GM03348 (cell line): ENCODE measurements around the gene DYNC1I1.
A peak's percentile ranks its signal among the peaks of the same experiment; 100 is the strongest.

Experiments used
- DNase-seq: peaks from one replicate; pipeline ENCODE4 v3.0.0; 2012; ENCODE audit warnings: low spot score

DYNC1I1 gene

GRCh38 chr7:96026010-96026409 is 253.7 kb downstream of the DYNC1I1 start:
- DNase-seq: peak; percentile 23

- peak; percentile 25 for DNase-seq
Measured at GRCh38 chr7:96026611-96027010, 254.3 kb downstream of the DYNC1I1 start.

GRCh38 chr7:96028729-96029128 is 256.4 kb downstream of the DYNC1I1 start:
- DNase-seq: no peak

GRCh38 chr7:96033009-96033598 is 260.8 kb downstream of the DYNC1I1 start:
- no peak for DNase-seq

GRCh38 chr7:96034940-96035727 is 262.8 kb downstream of the DYNC1I1 start:
- no peak for DNase-seq

GRCh38 chr7:96040250-96040772 is 268.0 kb downstream of the DYNC1I1 start:
- no peak for DNase-seq

- DNase-seq: no peak
Measured at GRCh38 chr7:96041171-96041570, 268.8 kb downstream of the DYNC1I1 start.

GRCh38 chr7:96045181-96045580 is 272.8 kb downstream of the DYNC1I1 start:
- no peak for DNase-seq

GRCh38 chr7:96045919-96046318 is 273.6 kb downstream of the DYNC1I1 start:
- no peak for DNase-seq

GRCh38 chr7:96052289-96052688 is 279.9 kb downstream of the DYNC1I1 start:
- no peak for DNase-seq

- no peak for DNase-seq
Measured at GRCh38 chr7:96052860-96053470, 280.6 kb downstream of the DYNC1I1 start.

- peak; percentile 7 for DNase-seq
Measured at GRCh38 chr7:96055717-96056116, 283.4 kb downstream of the DYNC1I1 start.

- no peak for DNase-seq
Measured at GRCh38 chr7:96059075-96059474, 286.7 kb downstream of the DYNC1I1 start.

- DNase-seq: peak; percentile 18
Measured at GRCh38 chr7:96061009-96061408, 288.7 kb downstream of the DYNC1I1 start.

- DNase-seq: no peak
Measured at GRCh38 chr7:96061844-96062243, 289.5 kb downstream of the DYNC1I1 start.

- DNase-seq: no peak
Measured at GRCh38 chr7:96067321-96067720, 295.0 kb downstream of the DYNC1I1 start.

- DNase-seq: no peak
Measured at GRCh38 chr7:96069401-96069800, 297.0 kb downstream of the DYNC1I1 start.

GRCh38 chr7:96074871-96075270 is 302.5 kb downstream of the DYNC1I1 start:
- DNase-seq: no peak

- peak; percentile 87 for DNase-seq
Measured at GRCh38 chr7:96075510-96076349, 303.4 kb downstream of the DYNC1I1 start.

GRCh38 chr7:96076350-96076707 is 304.0 kb downstream of the DYNC1I1 start:
- DNase-seq: no peak

GRCh38 chr7:96080027-96080426 is 307.7 kb downstream of the DYNC1I1 start:
- DNase-seq: no peak

GRCh38 chr7:96084881-96085553 is 312.7 kb downstream of the DYNC1I1 start:
- peak; percentile 18 for DNase-seq
